Tibial nerve (tissue), 4 donors: Measurements from ENCODE around the gene GPX6. TPM values are rescaled to one million over a fixed set of nuclear protein-coding genes. Genes with fewer than 3 reads are reported as not detected.

Experiments
- DNase-seq, 2 donors: peaks; one replicate each; pipeline ENCODE4 v3.0.0-alpha.2; 2019; ENCODE audit warnings: low spot score in 2 of 2
- H3K27ac ChIP-seq, 4 donors: fragments of 200-600 bp; sonication (generic) in 3 of 4; one replicate each; pipeline ENCODE4 v1.5.1; 2017 to 2019; ENCODE audit warnings: mild to moderate bottlenecking in 1 of 4
- H3K27me3 ChIP-seq, 2 donors: fragments of 200-600 bp; sonication (generic) in 1 of 2; one replicate each; pipeline versions ENCODE4 v1.5.1 to v1.6.0; 2017 to 2019
- H3K36me3 ChIP-seq, 3 donors: fragments of 200-600 bp; sonication (generic); one replicate each; pipeline ENCODE4 v1.5.1; 2018 to 2019
- H3K4me1 ChIP-seq, 4 donors: fragments of 200-600 bp; sonication (generic) in 3 of 4; one replicate each; pipeline ENCODE4 v1.5.1; 2017 to 2019
- H3K4me3 ChIP-seq, 4 donors: fragments of 200-600 bp; sonication (generic) in 3 of 4; one replicate each; pipeline ENCODE4 v1.5.1; 2017 to 2019; ENCODE audit warnings: mild to moderate bottlenecking in 1 of 4, moderate library complexity in 1 of 4
- H3K9me3 ChIP-seq, 4 donors: fragments of 200-600 bp; sonication (generic) in 3 of 4; one replicate each; pipeline ENCODE4 v1.5.1; 2017 to 2019
- CTCF ChIP-seq, 5 experiments: fragments of 200-600 bp in 3 of 5; fragments of 450-650 bp in 2 of 5; sonication (generic) in 3 of 5; IDR thresholded peaks; one replicate each; pipeline ENCODE4 v1.5.1; 2016 to 2019; ENCODE audit warnings: antibody characterized with exemption in 5 of 5, mild to moderate bottlenecking in 3 of 5, moderate library complexity in 2 of 5
- EP300 ChIP-seq, 2 donors: sonication (generic); formaldehyde crosslinking; IDR thresholded peaks; one replicate each; pipeline ENCODE4 v1.6.1; 2017; ENCODE audit warnings: antibody characterized with exemption in 2 of 2, mild to moderate bottlenecking in 1 of 2
- POLR2A ChIP-seq, 2 donors: fragments of 450-650 bp; IDR thresholded peaks; one replicate each; pipeline ENCODE4 v1.6.1; 2017; ENCODE audit warnings: antibody characterized with exemption in 2 of 2, mild to moderate bottlenecking in 2 of 2, moderate library complexity in 2 of 2
- WGBS, 2 donors: methylation state at CpG; one replicate each; pipeline ENCODE4 v1.1.5; 2018; 5-methylcytosine and 5-hydroxymethylcytosine counted together
- total RNA-seq, 4 donors: library from RNA; depleted of rRNA; stranded (reverse); fragments of >200 nt; gene quantifications; one replicate each; pipeline ENCODE4 v1.1.0, GENCODE V29; 2016

Gene GPX6
- total RNA-seq, 4 donors from 2014 or later, result not detected

GRCh38 chr6:28496099-28496779, 19.4 kb downstream of the GPX6 start:
- Histone ChIP-seq H3K4me1 (no peaks in the 10 kb centered on the region), H3K27me3 (peaks cover 0 to 8% of the 10 kb centered on the region in 2 donors), H3K9me3 (no peaks in the 10 kb centered on the region), H3K27ac (no peak overlapping the region), H3K4me3 (no peak overlapping the region), H3K36me3 (no peaks in the 10 kb centered on the region)
- no peak for DNase-seq
- 45 to 54% methylated on average over 2 of the region's 2 CpGs for WGBS, 2 donors
- TF ChIP-seq POLR2A (IDR thresholded peaks at IDR 0.05) (no peak), EP300 (IDR thresholded peaks at IDR 0.05) (no peak), CTCF (IDR thresholded peaks at IDR 0.05) (no peak)

DNA sequence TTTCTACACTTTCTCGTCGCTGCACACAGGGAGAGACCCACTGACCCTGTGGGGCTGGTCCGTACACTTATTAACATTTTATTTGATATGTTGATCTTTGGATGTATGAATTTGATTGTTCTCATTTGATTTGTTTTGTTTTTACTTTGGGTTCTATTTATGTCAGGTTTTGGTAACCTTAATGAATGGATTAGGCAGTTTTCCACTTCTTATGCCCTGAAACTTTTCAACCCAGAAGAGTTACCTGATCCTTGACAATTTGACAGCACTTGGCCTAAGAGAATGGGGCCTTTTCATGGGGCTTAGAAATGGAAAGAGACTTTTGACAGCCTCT, 23.6 kb downstream of the GPX6 start:
- Histone ChIP-seq H3K4me1 (peaks cover 0 to 11% (median 0%) of the 10 kb centered on the region in 4 donors), H3K4me3 (no peak overlapping the region), H3K27me3 (peaks cover 0 to 32% of the 10 kb centered on the region in 2 donors), H3K27ac (no peak overlapping the region), H3K9me3 (no peaks in the 10 kb centered on the region), H3K36me3 (no peaks in the 10 kb centered on the region)
- TF ChIP-seq EP300 (IDR thresholded peaks at IDR 0.05) (no peak), CTCF (IDR thresholded peaks at IDR 0.05) (no peak), POLR2A (IDR thresholded peaks at IDR 0.05) (no peak)
- 28 to 54% methylated on average over 3 of the region's 3 CpGs for WGBS, 2 donors
- DNase-seq, result no peak

- H3K27ac ChIP-seq, result peak overlapping the region in 2 of 4 donors; percentile 26 to 70
- H3K27me3 ChIP-seq, result peaks cover 0 to 32% of the 10 kb centered on the region in 2 donors
- no peak for DNase-seq
- no peaks in the 10 kb centered on the region for H3K9me3 ChIP-seq
- peaks cover 0 to 11% (median 0%) of the 10 kb centered on the region in 4 donors for H3K4me1 ChIP-seq
- H3K4me3 ChIP-seq, result peak overlapping the region; percentile 10 to 49 (median 26)
- 8 to 10% methylated on average over 23 of the region's 23 CpGs for WGBS, 2 donors
- no peaks in the 10 kb centered on the region for H3K36me3 ChIP-seq
- no peak for TF ChIP-seq EP300 (IDR thresholded peaks at IDR 0.05)
- no peak for TF ChIP-seq CTCF (IDR thresholded peaks at IDR 0.05)
- TF ChIP-seq POLR2A (IDR thresholded peaks at IDR 0.05), result no peak
Measured at GRCh38 chr6:28490205-28490890, 25.2 kb downstream of the GPX6 start.

- Histone ChIP-seq H3K4me3 (peak overlapping the region; percentile 10 to 49 (median 26)), H3K4me1 (peaks cover 0 to 11% (median 0%) of the 10 kb centered on the region in 4 donors), H3K36me3 (no peaks in the 10 kb centered on the region), H3K9me3 (no peaks in the 10 kb centered on the region), H3K27ac (peak overlapping the region in 3 of 4 donors; percentile 20 to 70 (median 26)), H3K27me3 (peaks cover 0 to 32% of the 10 kb centered on the region in 2 donors)
- TF ChIP-seq CTCF (IDR thresholded peaks at IDR 0.05) (no peak), EP300 (IDR thresholded peaks at IDR 0.05) (no peak), POLR2A (IDR thresholded peaks at IDR 0.05) (no peak)
- DNase-seq, result peak in 1 of 2 donors; percentile 18
- 5% methylated on average over 35 to 38 of the region's 40 CpGs for WGBS, 2 donors
Measured at GRCh38 chr6:28489366-28490204, 26.0 kb downstream of the GPX6 start.
